Mucosa of rectum (tissue), 2 donors: ENCODE data around the gene UGT2B10.
A peak's percentile ranks its signal among the peaks of the same experiment; 100 is the strongest.
"Not testable (repeated sequence)": the region's sequence is repeated elsewhere in the genome, so short reads cannot be mapped to it uniquely, and the experiment has no call there.

ENCODE experiments used
- H3K27ac ChIP-seq, 2 donors: one replicate each; pipeline ENCODE4 v1.7.0; 2013; ENCODE audit warnings: inconsistent platforms in 2 of 2, low read depth in 2 of 2, low read length in 2 of 2
- H3K27me3 ChIP-seq, 2 donors: one replicate each; pipeline ENCODE4 v1.7.0; 2013; ENCODE audit warnings: low read length in 2 of 2; ENCODE audit not compliant: control insufficient read depth in 2 of 2, insufficient read depth in 2 of 2
- H3K36me3 ChIP-seq, 2 donors: one replicate each; pipeline ENCODE4 v1.7.0; 2013; ENCODE audit warnings: low read length in 2 of 2; ENCODE audit not compliant: control insufficient read depth in 2 of 2, insufficient read depth in 2 of 2
- H3K4me1 ChIP-seq, 2 donors: one replicate each; pipeline ENCODE4 v1.7.0; 2013; ENCODE audit warnings: low read length in 2 of 2, mild to moderate bottlenecking in 1 of 2; ENCODE audit not compliant: control insufficient read depth in 2 of 2, insufficient read depth in 2 of 2
- H3K4me3 ChIP-seq, 2 donors: one replicate each; pipeline ENCODE4 v1.7.0; 2013; ENCODE audit warnings: low read length in 2 of 2
- H3K9ac ChIP-seq, 2 donors: one replicate each; pipeline ENCODE4 v1.7.0; 2013; ENCODE audit warnings: low read length in 2 of 2, low read depth in 1 of 2, mild to moderate bottlenecking in 1 of 2
- H3K9me3 ChIP-seq, 2 donors: one replicate each; pipeline ENCODE4 v1.7.0; 2013; ENCODE audit warnings: low read length in 2 of 2; ENCODE audit not compliant: control insufficient read depth in 2 of 2
- donor health status: healthy.
- donor health status: Normal muscosa, but diverticular disease.

UGT2B10 gene

DNA sequence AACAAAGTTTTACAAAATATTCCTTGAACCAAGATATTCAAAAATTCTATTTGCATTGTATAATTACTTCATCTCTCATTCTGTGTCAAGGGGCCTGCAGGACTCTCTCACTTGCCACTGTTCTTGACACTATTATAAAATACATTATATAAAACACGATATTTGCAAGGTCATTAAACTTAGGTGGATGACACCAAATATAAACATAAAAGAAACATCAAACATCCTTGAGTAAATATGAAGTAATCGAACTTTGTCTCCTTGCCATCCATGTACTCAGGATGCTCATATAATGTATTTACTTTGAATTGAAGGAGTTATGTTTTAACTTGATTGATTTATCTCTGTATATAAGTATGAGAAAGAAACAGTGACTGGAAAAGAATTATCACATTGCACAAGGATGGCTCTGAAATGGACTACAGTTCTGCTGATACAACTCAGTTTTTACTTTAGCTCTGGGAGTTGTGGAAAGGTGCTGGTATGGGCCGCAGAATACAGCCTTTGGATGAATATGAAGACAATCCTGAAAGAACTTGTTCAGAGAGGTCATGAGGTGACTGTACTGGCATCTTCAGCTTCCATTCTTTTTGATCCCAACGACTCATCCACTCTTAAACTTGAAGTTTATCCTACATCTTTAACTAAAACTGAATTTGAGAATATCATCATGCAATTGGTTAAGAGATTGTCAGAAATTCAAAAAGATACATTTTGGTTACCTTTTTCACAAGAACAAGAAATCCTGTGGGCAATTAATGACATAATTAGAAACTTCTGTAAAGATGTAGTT, at the start of gene UGT2B10:
Gene UGT2B10, plus strand, starts transcription at position 378 of the 793 bp plus-strand sequence. Its CDS starts 26 bp downstream, at position 404.
- not testable (repeated sequence) for H3K4me1 ChIP-seq, H3K9ac ChIP-seq, H3K36me3 ChIP-seq, H3K27me3 ChIP-seq, H3K9me3 ChIP-seq, H3K27ac ChIP-seq
- H3K4me3 ChIP-seq = peak within 1 kb of the TSS in 1 of 2 donors; percentile 15

DNA sequence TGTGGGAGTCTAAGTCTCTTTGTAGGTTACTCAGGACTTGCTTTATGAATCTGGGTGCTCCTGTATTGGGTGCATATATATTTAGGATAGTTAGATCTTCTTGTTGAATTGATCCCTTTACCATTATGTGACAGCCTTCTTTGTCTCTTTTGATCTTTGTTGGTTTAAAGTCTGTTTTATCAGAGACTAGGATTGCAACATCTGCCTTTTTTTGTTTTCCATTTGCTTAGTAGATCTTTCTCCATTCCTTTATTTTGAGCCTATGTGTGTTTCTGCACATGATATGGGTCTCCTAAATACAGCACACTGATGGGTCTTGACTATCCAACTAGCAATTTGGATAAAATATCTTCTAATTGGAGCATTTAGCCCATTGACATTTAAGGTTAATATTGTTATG, 44.0 kb upstream of the UGT2B10 start:
- not testable (repeated sequence) for H3K27ac ChIP-seq, H3K9ac ChIP-seq, H3K36me3 ChIP-seq, H3K27me3 ChIP-seq, H3K9me3 ChIP-seq, H3K4me3 ChIP-seq, H3K4me1 ChIP-seq

DNA sequence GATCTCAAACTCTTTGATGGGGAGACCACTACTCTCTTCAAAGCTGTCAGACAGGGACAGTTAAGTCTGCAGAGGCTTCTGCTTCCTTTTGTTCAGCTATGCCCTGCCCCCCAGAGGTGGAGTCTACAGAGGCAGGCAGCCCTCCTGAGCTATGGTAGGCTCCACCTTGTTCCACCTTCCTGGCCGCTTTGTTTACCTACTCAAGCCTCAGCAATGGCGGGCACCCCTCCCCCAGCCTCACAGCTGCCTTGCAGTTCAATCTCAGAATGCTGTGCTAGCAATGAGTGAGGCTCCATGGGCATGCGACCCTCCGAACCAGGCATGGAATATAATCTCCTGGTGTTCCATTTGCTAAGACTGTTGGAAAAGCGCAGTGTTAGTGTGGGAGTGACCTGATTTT, 42.1 kb upstream of the UGT2B10 start:
- Histone ChIP-seq H3K36me3 (no peaks in the 10 kb centered on the region), H3K27me3 (no peaks in the 10 kb centered on the region), H3K4me1 (no peaks in the 10 kb centered on the region), H3K4me3 (no peak overlapping the region), H3K9me3 (no peaks in the 10 kb centered on the region), H3K9ac (no peak overlapping the region), H3K27ac (no peak overlapping the region)

DNA sequence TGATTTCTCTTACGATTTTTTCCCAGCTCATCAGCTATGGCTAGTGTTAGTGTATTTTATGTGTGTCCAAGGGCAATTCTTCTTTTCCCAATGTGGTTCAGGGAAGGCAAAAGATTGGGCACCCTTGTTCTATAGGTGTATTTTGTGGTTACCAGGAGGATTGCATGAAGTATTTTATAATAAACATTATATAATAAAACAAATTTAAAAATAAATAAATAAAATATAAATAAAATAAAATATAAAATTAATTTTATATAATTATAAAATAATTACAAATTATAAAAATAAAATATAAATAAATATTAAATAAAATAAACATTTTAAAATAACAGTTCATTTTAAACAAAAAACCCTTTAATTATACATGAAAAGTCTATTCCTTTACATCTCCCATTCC, 35.6 kb upstream of the UGT2B10 start:
- Histone ChIP-seq H3K9me3 (no peaks in the 10 kb centered on the region), H3K27ac (no peak overlapping the region), H3K36me3 (no peaks in the 10 kb centered on the region), H3K9ac (no peak overlapping the region), H3K4me1 (no peaks in the 10 kb centered on the region), H3K4me3 (no peak overlapping the region), H3K27me3 (no peaks in the 10 kb centered on the region)

DNA sequence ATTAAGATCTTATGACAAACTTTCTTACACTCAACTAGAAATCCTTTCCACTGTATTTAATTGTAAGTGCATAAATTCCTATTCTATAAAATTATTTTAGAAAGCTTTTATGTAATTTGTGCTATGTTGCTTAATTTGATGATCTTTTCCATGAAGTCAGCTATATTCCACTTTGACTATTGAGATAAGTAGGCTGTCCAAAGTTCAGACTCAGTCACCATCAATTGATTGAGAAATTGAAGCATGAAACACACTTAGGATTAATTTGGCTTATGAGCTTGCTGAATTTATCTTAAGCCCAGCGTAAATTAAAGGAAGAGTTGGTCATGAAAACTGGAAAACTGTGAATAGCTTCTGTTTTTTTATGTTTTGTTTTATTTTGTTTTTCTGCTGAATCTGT, 18.7 kb upstream of the UGT2B10 start:
- H3K27ac ChIP-seq = no peak overlapping the region
- no peaks in the 10 kb centered on the region for H3K9me3 ChIP-seq
- no peak overlapping the region for H3K9ac ChIP-seq
- no peak overlapping the region for H3K4me3 ChIP-seq
- no peaks in the 10 kb centered on the region for H3K4me1 ChIP-seq
- no peaks in the 10 kb centered on the region for H3K27me3 ChIP-seq
- no peaks in the 10 kb centered on the region for H3K36me3 ChIP-seq

DNA sequence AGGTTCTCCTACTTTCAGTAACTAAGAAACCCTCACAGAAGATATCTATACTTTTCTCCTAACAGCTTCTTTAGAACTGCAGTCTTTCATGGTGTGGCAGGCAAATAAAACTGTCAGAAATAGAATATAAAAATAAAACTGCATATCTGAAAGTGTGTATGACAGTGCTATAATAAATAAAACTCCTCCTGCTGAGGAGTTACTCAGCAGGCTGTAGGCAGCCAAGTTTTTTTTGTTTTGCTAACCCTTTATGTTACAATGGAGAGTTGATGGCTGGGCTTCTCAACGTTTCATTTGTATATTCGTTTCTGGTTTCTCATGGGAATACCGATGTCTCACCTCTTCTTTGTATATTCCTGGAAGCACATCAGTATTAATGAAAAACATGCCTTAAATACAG, 18.2 kb upstream of the UGT2B10 start:
- no peaks in the 10 kb centered on the region for H3K4me1 ChIP-seq
- no peaks in the 10 kb centered on the region for H3K36me3 ChIP-seq
- H3K9ac ChIP-seq = no peak overlapping the region
- no peak overlapping the region for H3K27ac ChIP-seq
- H3K9me3 ChIP-seq = no peaks in the 10 kb centered on the region
- no peaks in the 10 kb centered on the region for H3K27me3 ChIP-seq
- no peak overlapping the region for H3K4me3 ChIP-seq

DNA sequence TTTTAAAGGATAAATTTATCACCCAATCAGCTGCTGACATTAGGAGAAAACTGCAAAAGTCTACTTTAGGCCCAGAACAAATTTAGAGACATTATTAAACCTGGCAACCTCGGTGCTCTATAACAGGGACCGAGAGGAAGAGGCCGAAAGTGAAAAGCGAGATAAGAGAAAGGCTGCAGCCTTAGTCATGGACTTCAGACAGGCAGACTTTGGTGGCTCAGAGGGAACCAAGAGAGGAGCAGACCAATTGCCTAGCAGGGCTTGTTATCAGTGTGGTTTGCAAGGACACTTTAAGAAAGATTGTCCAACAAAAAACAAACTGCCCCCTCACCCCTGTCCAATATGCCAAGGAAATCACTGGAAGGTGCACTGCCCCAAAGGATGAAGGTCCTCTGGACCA, 12.8 kb upstream of the UGT2B10 start:
- Histone ChIP-seq H3K4me1 (no peaks in the 10 kb centered on the region), H3K27ac (no peak overlapping the region), H3K4me3 (no peak overlapping the region), H3K9me3 (no peaks in the 10 kb centered on the region), H3K27me3 (no peaks in the 10 kb centered on the region), H3K9ac (no peak overlapping the region), H3K36me3 (no peaks in the 10 kb centered on the region)

DNA sequence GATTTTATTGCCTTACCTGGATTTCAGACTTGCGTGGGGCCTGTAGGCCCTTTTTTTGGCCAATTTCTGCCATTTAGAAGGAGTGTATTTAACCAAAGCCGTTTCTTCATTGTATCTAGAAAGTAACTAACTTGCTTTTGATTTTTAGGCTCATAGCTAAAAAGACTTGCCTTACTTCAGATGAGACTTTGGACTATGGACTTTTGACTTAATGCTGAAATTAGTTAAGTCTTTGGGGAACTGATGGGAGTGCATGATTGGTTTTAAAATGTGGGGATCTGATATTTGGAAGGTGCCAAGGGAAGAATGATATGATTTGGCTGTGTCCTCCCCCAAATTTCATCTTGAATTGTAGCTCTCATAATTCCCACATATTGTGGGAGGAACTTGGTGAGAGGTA, 7.7 kb upstream of the UGT2B10 start:
- Histone ChIP-seq H3K9me3 (no peaks in the 10 kb centered on the region), H3K27me3 (no peaks in the 10 kb centered on the region), H3K9ac (no peak overlapping the region), H3K36me3 (no peaks in the 10 kb centered on the region), H3K27ac (no peak overlapping the region), H3K4me3 (no peak overlapping the region), H3K4me1 (no peaks in the 10 kb centered on the region)

DNA sequence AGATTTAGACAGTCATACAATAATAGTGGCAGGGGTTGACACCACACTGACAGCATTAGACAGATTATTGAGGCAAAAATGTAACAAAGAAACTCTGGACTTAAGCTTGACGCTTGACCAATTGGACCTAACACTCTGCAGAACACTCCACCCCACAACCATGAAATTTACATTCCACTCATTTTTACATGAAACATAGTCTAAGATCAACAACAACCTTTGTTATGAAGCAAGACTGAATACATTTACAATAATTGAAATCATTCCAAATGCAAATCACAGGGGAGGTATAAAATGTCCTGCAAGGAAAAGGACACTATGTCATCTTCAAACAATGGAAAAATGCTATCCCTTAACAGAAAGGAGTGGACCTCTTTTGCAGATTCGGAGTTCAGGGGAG, 4.9 kb upstream of the UGT2B10 start:
- H3K9ac ChIP-seq = no peak overlapping the region
- H3K4me3 ChIP-seq = no peak overlapping the region
- H3K27ac ChIP-seq = no peak overlapping the region
- no peaks in the 10 kb centered on the region for H3K36me3 ChIP-seq
- no peaks in the 10 kb centered on the region for H3K4me1 ChIP-seq
- no peaks in the 10 kb centered on the region for H3K27me3 ChIP-seq
- H3K9me3 ChIP-seq = no peaks in the 10 kb centered on the region

DNA sequence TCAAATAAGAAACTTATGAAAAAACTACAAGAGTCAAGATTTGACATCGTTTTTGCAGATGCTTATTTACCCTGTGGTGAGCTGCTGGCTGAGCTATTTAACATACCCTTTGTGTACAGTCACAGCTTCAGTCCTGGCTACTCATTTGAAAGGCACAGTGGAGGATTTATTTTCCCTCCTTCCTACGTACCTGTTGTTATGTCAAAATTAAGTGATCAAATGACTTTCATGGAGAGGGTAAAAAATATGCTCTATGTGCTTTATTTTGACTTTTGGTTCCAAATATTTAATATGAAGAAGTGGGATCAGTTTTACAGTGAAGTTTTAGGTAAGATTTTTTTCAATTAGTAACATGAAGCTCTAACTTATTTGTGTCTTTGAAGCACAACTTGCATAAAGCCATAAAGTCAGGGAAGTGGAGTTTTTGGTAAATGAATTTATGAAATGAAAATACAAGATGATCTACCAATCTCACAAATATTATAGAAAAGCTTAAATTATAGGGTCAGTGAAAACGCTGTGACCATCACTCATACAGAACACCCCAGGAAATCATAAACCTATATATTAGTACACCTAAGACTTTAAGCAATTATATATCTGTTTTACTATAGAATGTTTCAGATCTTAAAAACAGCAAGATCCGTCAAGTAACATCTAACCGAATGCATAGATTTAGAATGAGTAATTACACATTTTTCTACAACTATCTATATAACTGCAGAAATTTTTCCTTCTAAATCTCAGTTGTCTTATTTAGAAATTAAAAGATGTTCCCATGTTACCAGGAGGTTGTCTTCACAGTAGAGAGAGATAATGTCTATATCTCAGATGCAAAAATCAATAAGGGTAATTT, 844 bp downstream of the UGT2B10 start:
- H3K27me3 ChIP-seq, H3K9ac ChIP-seq, H3K9me3 ChIP-seq, H3K27ac ChIP-seq, H3K4me1 ChIP-seq, H3K4me3 ChIP-seq, H3K36me3 ChIP-seq: not testable (repeated sequence)
